Measurements from ENCODE around the gene ZNF141.
"Not testable (repeated sequence)": the region's sequence is repeated elsewhere in the genome, so short reads cannot be mapped to it uniquely, and the experiment has no call there.

Gene ZNF141

DNA sequence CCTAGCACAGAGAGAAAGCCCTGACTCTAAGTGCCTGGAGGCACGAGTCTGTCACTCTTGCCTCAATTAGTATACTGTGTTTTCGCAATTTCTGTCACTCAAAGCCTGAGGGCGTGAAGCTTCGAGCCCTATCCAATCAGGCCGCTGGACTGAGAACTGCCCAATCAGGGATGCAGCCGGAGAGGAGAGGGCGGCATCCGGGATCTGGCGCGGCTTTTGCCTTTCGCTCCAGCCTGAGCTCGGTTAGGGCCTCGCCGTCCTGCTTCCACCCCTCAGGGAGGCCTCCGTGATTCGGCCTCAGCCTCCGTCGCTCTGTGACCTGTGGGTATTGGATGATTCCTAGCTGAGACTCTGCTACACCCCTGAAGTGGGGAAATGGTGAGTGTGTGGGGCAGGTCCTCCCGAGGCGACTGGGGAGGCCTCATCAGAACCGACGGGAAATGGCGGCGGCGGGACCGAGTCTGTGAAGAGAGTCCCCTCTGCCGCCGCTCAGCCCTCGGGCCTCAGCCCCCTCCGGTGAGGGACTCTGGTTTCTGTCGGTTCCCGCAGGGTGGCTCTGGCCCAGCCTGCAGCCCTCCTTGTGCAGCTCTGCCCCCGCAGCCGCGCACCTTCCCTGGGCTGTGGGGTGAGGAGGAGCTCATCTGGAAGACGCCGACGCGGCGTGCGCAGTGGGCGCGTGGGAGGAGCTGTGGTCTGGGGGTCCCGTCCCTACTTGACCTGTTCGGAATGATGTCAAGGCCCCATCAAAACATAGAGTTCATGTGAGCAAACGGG is 48.5 kb downstream of the ZNF141 start:
- DNase-seq, result no peak

DNA sequence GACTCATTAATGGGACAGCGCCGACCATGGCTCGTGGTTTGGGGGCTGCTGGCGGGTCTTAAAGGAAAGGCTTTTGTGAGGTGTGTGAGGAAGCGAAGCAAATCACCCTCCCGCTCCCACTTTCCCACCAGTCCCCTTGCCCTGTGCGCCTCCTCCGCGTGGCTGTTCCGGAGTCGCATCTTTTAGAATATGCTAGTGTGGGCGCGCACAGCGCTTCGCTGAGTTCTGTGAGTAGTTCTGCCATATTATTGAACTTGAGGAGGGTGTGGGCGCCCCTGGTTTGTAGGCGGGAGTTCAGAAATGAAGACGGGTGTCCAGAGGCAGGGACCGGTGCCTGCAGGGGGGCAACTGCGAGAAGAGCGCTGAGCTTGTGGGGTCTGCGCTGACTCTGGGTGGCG is 49.1 kb downstream of the ZNF141 start:
- DNase-seq, result no peak

DNA sequence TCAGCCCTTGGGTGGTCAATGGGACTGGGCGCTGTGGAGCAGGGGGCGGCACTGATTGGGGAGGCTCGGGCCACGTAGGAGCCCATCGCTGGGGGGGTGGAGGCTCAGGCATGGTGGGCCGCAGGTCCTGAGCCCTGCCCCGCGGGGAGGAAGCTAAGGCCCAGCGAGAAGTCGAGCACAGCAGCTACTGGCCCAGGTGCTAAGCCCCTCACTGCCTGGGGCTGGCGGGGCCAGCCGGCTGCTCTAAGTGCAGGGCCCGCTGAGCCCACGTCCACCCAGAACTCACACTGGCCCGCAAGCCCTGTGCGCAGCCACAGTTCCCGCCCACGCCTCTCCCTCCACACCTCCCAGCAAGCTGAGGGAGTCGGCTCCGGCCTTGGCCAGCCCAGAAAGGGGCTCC is 66.4 kb downstream of the ZNF141 start:
- no peak for DNase-seq

GRCh38 chr4:408321-408720 is 70.7 kb downstream of the ZNF141 start:
- DNase-seq, result not testable (repeated sequence)

GRCh38 chr4:422587-422986 is 85.0 kb downstream of the ZNF141 start:
- no peak for DNase-seq

All from CD4-positive, alpha-beta T cell treated with Interleukin-10 for 1 hour (primary cell).